ENCODE data around the gene NCAPH2. TPM values are rescaled to one million over a fixed set of nuclear protein-coding genes. Genes with fewer than 3 reads are reported as not detected.

NCAPH2 gene
- total and polyA plus RNA-seq, 9 of the 15 experiments (the other 6 are each of a cell fraction or from before 2014, with no cell fraction given), result 3.6 to 88.6 (median 32.4) TPM

DNA sequence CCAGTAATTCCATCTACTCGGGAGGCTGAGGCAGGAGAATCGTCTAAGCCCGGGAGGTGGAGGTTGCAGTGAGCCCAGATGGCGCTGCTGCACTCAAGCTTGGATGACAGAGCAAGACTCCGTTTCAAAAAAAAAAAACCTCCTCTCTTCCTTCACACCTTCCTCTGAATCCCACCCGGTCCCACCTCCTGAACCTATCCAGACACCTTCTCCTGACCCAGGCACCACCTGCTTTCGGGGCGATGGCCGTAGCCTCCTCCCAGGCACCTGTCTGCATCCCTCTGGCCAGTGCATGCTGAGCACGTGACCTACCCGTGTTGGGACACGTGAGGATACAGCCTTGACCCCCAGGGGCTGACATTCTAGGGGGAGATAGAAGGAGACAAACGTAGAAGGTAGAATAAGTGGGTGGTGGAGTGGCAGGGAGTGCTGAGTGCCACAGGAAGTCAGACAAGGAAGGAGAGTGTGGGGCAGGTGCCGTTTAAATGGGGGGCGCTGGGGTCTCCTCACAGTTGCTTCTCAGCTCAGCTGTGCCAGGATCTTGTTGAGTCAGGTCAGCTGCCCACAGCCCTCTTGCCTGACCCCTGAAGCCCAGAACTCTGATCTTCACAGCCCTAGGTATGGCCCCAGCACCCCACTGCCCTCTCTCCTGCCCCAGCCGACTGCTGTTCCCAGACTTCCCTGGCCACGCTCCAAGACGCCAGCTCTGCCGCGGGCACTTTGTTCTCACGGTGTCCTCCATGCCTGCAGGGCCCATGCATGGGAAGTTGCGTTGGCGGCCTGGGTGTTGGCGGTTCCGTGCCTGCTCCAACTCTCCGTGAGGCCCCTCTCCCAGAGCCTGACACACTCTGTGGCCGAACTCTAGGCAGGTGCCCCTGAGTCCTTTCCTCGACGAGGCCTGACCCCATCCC is 22.5 kb upstream of the NCAPH2 start:
- 38% methylated on average over 23 of the region's 29 CpGs for WGBS (ENCODE audit: insufficient coverage, low coverage, missing lambda C conversion rate)
- ChIA-PET CTCF (ENCODE audit: low intra/inter-chr PET ratio) (no interaction called here), POLR2A (interaction anchor here (0.6 to 1.4 kb wide), 6 partner anchors 13 to 331 kb away, joined by 3 to 6 read pairs (median 3); no protein-coding TSS in a partner anchor)
- no peaks in the 10 kb centered on the region for H3K9me1 ChIP-seq (ENCODE audit: control insufficient read depth, insufficient read depth, low read length)
- BruUV-seq (replicated peaks), result no TSS peak
- no peak overlapping the region for H3K27ac ChIP-seq (ENCODE audit: extremely low read depth, low read depth, low read length)
- no peak for FAIRE-seq
- peak in 1 of 4 experiments; percentile 16 for DNase-seq (ENCODE audit: extremely low read depth in 1 of 4, low spot score in 3 of 4)
- no peak overlapping the region for H3K9ac ChIP-seq (ENCODE audit: insufficient read depth in 1 of 2, low read depth in 2 of 2, low read length in 2 of 2)
- H3K4me2 ChIP-seq (ENCODE audit: insufficient read depth, low read length), result 0 out of 2 replicates have a peak overlapping the region, but pooled peaks have one; percentile 11
- H3K9me3 ChIP-seq (replicated peaks; ENCODE audit: control insufficient read depth, insufficient read depth, low read depth, low read length), result no peaks in the 10 kb centered on the region
- peaks cover 4 to 65% of the 10 kb centered on the region in 2 experiments; a peak in 3 of 5 replicates for H3K4me1 ChIP-seq (replicated peaks in 1 of 2; ENCODE audit: control insufficient read depth in 2 of 2, insufficient read depth in 2 of 2, low read length in 2 of 2)
- in situ Hi-C loops (cut with MboI) (no loop called here), intact Hi-C loops (cut with micrococcal nuclease) (no loop called here)
- H4K20me1 ChIP-seq (replicated peaks; ENCODE audit: control insufficient read depth, insufficient read depth, low read length), result no peaks in the 10 kb centered on the region
- H2AFZ ChIP-seq (ENCODE audit: low read depth, low read length), result peak overlapping the region; percentile 45; the same call in 1 of the 2 replicates
- no peaks in the 10 kb centered on the region for H3K27me3 ChIP-seq (ENCODE audit: control insufficient read depth in 2 of 2, insufficient read depth in 2 of 2, low read length in 2 of 2)
- H3K36me3 ChIP-seq (ENCODE audit: control insufficient read depth, insufficient read depth, low read length), result no peaks in the 10 kb centered on the region
- H3K79me2 ChIP-seq (ENCODE audit: control insufficient read depth, insufficient read depth, low read length), result no peaks in the 10 kb centered on the region
- no peak overlapping the region for H3K4me3 ChIP-seq
- peak; percentile 31 for ATAC-seq
- TF ChIP-seq, protein P1, sequence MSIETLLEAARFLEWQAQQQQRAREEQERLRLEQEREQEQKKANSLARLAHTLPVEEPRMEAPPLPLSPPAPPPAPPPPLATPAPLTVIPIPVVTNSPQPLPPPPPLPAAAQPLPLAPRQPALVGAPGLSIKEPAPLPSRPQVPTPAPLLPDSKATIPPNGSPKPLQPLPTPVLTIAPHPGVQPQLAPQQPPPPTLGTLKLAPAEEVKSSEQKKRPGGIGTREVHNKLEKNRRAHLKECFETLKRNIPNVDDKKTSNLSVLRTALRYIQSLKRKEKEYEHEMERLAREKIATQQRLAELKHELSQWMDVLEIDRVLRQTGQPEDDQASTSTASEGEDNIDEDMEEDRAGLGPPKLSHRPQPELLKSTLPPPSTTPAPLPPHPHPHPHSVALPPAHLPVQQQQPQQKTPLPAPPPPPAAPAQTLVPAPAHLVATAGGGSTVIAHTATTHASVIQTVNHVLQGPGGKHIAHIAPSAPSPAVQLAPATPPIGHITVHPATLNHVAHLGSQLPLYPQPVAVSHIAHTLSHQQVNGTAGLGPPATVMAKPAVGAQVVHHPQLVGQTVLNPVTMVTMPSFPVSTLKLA (conservative IDR thresholded peaks at IDR 0.05), result peak; percentile 44 to 61; a peak in 1 of 4 replicates
- TF ChIP-seq TRIM24 (IDR thresholded peaks at IDR 0.05) (peak in 1 of 2 experiments; percentile 22; a peak in 2 of 4 replicates), ZNF263 (CRISPR knock-in tag; IDR thresholded peaks at IDR 0.05; ENCODE audit: borderline replicate concordance) (no peak), ATF4 (CRISPR knock-in tag; IDR thresholded peaks at IDR 0.05) (no peak), ZNF384 (IDR thresholded peaks at IDR 0.05; ENCODE audit: low read depth, low read length) (peak; percentile 53; the same call in 1 of the 2 replicates), CBFA2T2 (conservative IDR thresholded peaks at IDR 0.05) (peak; percentile 43; the same call in 1 of the 2 replicates), ETV6 (IDR thresholded peaks at IDR 0.05; ENCODE audit: borderline replicate concordance in 1 of 2, low read depth in 2 of 2, low read length in 1 of 2) (no peak), ETV6 (CRISPR knock-in tag; IDR thresholded peaks at IDR 0.05; ENCODE audit: borderline replicate concordance) (no peak)
